ENCODE measurements around the gene TMEM259. TPM values are rescaled to one million over a fixed set of nuclear protein-coding genes. Genes with fewer than 3 reads are reported as not detected.
"Not testable (repeated sequence)": the region's sequence is repeated elsewhere in the genome, so short reads cannot be mapped to it uniquely, and the experiment has no call there.

The TMEM259 gene
- total RNA-seq, 1 experiment from 2014 or later = 104 TPM

DNA sequence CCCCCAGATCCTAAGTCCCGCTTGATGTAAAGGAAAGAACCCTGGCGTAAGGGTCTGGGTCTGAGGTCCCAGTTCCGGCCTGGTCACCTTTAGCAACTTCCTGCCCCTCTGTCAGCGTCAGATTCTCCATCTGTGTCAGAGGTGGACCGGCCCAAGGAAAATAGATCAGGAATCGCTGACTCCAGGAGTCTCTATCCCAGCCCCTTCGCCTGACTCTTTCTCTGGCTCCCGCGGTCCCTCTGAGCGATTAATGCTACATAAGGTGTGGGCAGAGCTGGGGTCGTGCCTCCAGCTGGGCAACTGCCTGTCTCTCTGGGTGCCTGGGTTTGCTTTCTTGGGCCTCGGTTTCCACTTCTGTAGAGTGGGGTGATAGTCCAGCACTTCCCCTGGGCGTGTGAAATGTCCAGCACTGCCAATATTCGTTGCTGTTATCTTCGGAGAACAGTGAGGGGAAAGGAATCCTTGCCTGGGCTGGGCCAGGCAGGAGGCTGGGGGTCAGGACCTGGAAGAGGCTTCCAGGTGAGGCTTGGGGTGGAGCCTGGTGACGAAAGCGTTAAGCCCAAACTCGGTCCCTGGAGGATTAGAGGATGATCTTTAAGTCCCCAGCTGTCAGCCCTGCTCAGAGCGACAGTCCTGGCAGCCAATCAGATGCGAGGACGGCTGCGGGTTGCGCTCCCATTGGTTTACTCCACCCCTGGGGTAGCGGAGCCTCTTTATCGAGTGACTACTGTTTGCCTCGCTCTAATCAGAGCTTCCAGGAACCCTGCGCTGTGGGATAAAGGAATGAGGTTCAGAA, 19.8 kb upstream of the TMEM259 start:
- peak; percentile 85 for DNase-seq (ENCODE audit: low spot score)

DNA sequence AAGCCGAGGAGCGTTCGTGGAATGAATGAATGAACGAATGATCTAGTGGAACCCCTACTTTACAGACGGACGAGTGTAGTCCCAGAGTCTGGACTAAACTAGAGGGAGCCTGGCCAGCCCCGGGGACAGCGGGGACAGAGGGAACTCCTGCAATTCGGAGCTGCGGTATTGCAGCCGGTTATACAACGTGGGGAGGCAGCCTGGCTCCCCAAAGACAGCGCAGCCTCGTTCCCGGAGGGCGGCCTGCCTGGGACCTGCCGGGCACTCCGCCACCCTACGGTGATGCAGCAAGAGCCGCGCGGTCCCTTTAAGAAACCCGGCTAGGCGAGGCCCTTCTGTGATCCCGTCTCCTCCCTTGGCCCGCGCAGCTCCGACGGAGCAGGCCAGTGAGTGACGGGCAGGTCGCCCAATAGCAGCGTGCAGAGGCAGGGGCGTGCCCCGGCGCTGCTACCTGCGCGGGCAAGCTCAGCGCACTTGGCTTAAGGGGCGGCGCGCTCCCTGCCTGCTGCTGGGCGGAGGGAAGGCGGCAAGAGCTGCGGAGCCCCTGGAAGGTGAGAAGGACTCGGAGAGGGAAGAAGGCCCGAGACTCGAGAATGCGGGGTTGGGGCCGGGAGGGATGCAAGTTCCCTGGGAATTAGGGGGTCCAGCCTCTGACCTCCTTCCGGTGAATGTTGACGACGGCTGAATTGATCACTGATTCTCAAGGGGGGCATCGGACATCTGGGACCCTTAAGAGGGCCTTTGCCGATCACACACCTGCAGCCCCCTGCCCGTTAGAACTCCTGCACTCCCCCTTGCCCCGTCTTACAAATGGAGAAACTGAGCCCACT, 18.9 kb upstream of the TMEM259 start, which contains the start of gene ABCA7:
TSS of gene ABCA7 (plus strand) at position 462 of the 830 bp plus-strand sequence. CDS start 1,255 bp downstream, outside the sequence.
- DNase-seq (ENCODE audit: low spot score) = peak; percentile 94

DNA sequence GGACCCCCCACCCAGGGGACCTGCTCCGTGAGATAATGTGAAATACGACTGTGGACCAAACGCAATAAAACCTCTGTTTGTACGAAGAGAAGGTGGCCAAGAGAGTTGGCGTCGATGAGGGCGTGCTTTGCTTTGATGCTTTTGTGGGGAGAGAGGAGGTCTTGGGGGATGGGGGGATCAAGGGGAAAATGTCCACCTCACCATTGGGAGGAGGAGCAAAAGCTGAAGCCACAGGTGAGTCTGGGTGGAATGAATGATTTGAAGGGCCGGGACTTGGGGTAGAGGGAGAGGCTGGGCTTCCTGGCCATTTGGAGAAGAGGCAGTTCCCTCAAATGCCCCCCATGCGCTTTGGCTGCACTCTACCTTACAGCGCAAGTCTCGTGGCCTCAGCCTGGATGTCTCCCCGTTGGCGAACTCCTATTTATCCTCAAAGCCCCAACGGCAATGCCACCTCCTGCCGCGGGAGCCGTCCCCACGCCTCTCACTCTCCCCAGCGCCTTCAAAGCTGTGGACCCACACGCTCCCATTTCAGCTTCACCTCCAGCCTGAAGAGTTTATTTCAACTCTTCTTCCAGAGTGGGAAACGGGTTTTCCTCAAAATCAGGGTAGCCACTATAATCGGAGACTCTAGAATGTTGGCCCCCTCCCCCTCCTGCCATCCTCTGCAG, 18.2 kb upstream of the TMEM259 start:
- DNase-seq (ENCODE audit: low spot score) = no peak

DNA sequence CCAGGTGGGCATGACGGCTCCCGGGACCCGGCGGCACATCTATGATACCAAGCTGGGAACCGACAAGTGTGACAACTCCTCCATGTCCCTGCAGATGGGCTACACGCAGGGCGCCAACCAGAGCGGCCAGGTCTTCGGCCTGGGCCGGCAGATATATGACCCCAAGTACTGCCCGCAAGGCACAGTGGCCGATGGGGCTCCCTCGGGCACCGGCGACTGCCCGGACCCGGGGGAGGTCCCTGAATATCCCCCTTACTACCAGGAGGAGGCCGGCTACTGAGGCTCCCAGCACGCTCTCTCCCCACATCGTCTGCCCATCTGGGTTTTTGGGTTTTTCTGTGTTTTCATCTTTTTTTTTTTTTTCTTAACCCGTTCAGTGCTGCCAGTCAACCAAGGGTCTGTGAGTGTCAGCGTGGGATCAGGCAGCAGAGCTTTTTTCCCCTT, 16.7 kb upstream of the TMEM259 start:
- no peak for DNase-seq (ENCODE audit: low spot score)

DNA sequence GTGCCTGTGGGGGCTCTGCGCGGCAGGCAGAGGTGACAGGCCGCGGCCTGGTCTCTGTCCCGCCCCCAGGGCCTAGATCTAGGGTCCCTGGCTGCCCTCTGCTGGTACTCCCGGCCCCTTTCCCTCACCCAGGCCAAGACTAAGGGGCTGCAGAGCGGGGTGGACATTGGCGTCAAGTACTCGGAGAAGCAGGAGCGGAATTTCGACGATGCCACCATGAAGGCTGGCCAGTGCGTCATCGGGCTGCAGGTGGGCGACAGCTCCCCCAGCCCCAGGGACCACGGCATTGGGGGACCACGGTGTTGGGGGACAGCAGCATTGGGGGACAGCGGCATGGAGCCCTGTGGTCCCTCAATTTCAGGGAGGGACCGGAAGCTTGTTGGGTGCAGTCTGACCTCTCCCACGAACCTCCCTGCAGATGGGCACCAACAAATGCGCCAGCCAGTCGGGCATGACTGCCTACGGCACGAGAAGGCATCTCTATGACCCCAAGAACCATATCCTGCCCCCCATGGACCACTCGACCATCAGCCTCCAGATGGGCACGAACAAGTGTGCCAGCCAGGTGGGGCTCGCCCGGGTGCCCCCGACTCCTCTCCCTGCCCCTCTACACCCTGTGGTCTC, 15.2 kb upstream of the TMEM259 start:
- DNase-seq (ENCODE audit: low spot score) = no peak

DNA sequence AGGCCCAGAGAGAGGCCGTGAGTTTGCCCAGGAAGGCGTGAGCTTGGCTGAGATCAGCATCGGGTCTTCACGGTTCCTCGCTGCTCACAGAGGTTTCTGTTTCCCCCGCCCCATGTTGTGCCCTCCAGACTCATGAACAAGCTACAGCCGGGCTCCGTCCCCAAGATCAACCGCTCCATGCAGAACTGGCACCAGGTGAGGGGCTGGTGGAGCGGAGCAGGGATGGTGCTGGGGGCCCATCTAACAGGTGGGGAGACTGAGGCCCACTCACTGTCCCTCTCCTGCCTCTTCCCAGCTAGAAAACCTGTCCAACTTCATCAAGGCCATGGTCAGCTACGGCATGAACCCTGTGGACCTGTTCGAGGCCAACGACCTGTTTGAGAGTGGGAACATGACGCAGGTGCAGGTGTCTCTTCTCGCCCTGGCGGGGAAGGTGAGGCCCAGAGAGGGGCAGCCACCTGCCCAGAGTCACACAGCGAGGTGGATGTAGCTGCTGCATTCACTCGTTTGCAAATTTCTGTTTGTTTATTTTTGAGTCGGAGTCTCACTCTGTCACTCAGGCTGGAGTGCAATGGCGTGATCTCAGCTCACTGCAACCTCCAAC, 11.4 kb upstream of the TMEM259 start:
- no peak for DNase-seq (ENCODE audit: low spot score)

DNA sequence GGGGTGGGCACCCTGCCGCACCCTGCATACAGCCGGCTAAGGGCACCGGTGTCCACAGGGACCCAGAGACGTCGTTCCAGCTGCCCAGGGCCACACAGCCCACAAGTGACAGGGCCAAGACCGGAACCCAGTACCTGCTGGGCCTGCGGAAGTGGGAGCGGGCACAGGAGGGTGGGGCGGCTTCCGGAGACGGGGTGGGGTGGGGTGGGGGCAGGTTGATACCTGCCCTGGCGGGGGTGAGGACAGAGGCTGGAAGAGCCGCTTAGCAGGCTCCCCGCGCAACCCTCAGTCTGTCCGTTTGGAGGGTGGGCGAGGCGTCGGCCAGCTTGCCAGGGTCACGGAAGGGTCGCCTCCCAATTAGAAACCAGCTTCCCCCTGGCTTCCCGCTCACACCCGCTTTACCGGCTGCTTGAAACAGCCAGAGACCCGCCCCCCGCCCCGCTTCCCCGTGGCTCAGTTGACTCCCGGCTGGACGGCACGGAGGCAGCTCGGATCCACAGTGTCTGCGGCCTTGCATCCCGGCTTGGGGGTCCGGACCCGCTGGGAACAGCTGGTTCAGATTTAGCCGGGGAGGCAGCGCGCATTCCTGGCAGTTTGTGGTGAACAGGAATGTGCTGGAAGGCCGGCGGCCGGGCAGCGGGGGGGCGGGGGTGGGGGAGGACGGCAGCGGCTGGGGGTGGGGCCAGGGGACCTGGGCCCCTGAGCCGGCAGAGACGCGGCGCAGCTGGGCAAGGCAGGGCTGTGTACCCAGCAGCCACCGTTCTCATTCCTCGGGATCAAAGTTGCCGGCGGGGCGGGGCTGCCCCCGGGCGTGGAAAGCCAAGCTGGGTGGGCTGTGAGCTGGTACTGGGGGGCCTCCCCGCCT, 7.4 kb upstream of the TMEM259 start:
- DNase-seq (ENCODE audit: low spot score) = peak; percentile 88

DNA sequence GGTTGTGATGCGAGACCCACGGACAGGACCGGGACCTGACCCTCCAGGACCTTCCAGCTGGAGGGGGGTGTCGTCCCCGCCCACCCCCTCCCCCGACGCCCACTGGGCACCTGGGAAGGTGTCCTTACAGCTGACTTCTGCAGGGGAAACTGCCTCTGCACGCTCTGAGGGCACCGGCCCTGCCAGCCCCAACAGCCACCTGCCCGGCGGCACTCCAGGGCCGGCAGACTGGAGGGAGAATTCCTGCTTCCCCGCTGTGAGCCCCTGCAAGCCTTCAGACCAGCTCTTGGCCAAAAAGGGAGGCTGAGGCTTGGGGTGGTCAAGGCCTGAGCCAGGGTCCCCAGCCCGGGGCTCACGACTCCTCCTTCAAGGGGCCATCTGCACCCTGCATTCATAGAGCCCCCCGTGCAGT, 6.7 kb upstream of the TMEM259 start:
- DNase-seq (ENCODE audit: low spot score) = peak; percentile 23

DNA sequence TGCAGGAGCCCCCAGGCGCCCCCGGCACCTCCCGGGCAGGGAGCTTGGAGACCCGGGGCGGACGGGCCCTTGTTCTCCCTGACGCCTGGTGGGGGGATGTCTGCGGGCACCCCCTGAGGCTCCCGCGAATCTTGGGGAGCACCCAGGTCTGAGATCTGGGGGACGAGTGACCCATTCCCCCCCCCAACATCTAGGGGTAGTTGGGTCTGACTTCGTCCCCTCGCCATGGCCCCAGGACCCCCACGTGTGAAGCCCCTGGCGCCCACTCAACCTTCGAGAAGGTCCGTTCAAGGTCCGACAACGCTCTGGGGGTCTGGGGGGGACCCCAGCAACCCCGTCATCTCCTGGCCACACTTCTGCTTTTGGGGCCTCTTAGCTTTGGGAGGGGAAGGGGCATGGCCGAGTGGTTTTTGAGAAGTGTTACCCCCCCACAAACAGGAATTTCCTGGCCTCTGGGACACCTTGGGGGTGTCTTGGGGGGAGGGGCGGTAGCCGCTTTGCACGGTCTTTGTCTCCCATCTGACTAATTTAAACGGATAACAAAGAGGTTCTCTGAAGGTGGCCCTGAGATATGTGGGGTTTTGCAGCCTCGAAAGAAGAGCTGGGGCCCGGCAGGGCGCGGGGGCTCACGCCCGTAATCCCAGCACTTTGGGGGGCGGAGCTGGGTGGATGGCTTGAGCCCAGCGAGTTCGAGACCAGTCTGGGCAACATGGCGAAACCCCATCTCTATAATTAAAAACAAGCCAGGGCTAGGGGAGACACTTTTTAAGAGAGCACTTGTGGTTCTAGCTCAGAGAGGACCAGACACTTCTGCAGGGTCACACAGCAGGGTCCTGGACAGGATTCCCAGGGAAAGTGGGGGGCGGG, 6.1 kb upstream of the TMEM259 start:
- peak; percentile 35 for DNase-seq (ENCODE audit: low spot score)

DNA sequence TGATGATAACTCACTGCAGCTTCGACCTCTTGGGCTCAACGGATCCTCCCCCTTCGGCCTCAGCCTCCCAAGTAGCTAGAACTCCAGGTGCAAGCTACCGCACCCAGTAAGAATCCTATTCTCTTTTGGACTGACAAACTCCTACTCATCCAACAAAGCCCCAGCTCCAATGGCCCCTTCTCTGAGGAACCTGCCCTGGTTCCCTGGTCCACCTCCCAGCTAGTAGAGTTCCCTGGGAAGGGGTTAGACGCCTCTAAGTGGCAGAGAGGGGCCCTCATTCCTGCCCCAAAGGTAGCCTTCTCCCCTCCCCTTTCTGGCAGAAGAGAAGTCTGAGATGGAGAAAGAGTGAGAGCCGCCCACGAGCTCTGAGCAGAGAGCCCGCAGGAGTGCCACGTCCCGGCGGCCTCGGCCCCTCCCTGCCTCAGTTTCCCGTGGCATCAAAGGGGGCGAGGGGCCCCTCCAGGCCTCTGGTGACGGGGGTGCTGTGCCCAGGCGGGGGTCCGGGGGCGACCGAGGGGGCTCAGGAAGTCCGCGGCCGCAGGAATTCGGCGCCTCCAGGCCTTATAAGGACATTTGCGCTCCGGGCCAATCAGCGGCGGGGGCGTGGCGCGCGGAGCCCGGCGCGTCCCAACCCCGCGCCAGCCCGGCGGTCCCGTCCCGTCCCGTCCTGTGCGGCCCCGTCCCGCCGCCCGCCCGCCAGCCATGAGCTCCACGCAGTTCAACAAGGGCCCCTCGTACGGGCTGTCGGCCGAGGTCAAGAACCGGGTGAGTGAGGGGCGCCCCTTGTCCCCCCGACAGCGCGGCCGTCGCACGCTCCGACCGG, 5.2 kb upstream of the TMEM259 start, which contains the start of gene CNN2:
TSS of gene CNN2 (plus strand) at position 649 of the 823 bp plus-strand sequence. CDS start at position 703, 54 bp downstream.
- peak; percentile 70 for DNase-seq (ENCODE audit: low spot score)

DNA sequence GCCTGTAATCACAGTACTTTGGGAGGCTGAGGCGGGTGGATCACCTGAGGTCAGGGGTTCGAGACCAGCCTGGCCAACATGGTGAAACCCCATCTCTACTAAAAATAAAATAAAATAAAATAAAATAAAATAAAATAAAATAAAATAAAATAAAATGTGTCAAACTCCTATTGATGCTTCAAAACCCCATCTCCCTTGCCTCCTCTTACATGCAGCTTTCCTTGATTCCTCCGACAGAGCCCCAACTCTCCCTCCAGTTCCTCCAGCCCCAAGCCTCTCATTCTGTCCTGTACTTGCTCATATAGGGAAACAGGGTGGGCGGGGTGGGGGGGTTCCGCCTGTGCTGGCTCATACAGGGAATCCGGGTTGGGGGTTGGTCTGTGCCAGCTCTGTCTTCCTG, 4.2 kb upstream of the TMEM259 start:
- not testable (repeated sequence) for DNase-seq (ENCODE audit: low spot score)

DNA sequence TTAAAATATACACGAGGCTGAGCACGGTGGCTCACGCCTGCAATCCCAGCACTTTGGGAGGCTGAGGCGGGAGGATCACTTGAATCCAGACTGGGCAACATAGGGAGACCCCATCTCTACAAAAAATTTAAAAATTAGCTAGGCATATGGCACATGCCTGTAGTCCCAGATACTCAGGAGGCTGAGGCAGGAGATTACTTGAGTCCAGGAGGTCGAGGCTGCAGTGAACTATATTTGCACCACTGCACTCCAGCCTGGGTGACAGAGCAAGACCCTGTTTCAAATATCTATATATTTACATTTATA, 2.9 kb upstream of the TMEM259 start:
- not testable (repeated sequence) for DNase-seq (ENCODE audit: low spot score)

DNA sequence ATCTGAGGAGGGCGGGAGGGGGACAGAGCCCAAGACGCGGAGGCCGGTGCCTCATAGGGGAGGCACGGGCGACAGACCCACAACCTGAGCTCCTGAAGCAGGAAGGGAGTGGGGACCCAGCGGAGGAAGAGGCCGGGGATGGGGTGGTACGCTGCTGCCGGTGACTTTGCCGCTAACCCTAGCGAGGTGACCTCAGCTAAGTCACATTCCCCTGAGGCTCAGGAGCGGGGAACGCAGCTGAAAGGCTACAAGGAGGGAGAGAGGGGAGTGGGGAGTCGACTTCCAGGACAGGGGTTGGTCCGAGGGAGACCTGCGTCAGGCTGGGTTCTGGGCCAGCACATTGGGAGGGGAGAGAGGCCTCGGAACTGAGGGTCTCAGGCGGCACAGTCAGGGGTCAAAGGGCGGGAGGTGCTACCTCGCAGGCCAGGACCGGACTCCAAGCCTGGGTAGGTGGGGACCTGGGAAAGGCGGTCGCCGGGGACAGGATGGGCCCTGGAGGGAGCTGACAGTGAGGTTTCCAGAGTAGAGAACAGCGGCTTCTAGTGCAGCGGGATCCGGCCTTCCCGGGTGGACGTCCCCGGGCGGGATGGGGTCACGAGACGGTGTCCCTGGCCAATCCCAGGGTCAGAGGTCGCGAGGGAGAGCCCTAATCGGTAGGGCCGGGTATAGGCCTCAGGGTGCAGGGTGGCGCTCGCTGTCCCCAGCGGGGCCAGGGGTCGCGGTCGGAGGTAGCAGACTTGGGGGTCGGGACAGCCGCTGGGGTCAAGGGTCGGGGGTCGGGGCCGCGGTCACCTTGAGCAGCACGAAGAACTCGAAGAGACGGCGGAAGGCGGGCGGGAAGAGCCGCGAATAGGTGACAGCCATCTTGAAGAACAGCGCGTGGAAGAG, 699 bp downstream of the TMEM259 start:
- no peak for DNase-seq (ENCODE audit: low spot score)

DNA sequence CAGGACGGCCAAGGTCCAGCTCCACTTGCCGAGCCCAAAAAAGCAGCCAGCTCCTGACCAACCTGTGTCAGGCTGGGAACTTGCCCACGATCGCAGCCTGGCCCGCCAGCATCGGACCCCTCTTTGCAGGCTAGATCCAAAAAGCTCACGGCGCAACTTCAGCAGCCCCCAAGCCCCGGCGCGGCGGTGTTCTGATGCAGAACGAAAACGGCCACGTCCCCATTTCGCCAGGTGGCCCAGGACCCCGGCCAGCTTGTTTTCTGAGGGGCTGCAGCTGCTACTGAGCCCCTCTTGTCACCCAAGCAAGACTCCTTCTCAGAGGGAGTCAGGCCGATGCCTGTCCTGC, 1.3 kb downstream of the TMEM259 start:
- no peak for DNase-seq (ENCODE audit: low spot score)

DNA sequence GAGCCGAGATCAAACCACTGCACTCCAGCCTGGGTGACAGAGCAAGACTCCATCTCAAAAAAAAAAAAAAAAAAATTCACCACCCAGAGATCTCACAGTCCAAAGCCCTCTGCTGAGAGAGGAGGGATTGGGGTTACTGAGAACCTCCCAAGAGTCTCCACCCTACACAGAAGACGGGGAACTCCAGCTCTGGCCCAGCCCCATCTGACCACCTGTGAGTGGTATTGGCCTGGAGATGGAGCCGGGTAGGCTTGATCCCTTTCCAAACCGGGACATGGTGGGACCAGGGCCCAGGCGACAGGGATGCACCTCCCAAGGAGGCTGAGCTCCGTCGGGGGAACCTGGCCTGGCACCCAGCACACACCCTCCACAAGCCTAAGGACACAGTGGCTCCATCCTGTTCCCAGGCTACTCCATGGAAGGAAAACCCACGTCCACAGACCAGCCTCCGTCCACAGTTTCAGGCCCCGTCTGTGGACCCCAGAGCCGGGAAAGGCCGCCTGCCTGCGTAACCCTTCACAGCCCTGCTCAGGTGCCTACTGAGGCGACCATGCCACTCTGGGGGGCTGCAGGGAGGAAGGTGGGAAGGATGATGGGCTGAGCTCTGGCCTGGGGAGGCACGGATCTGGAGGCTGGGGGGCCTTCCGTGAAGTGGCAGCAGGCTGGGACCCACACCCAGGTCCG, 1.8 kb downstream of the TMEM259 start:
- DNase-seq (ENCODE audit: low spot score) = no peak

DNA sequence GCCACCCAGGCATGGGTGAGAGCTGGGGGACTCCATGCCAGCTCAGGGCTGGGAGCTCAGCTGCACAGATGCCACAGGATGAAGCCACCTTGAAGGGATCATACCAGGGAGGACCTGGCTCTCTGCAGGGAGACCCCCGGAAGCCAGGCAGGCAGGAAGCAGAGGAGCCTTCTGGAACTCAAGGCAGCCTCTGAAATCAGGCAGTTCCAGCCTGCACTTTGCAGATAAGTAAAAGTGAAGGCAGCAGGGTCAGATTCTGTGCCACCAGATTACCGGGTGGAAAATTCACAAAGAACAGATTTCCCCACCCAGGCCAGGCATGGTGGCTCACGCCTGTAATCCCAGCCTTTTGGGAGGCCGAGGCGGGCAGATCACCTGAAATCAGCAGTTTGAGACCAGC, 2.5 kb downstream of the TMEM259 start:
- no peak for DNase-seq (ENCODE audit: low spot score)

DNA sequence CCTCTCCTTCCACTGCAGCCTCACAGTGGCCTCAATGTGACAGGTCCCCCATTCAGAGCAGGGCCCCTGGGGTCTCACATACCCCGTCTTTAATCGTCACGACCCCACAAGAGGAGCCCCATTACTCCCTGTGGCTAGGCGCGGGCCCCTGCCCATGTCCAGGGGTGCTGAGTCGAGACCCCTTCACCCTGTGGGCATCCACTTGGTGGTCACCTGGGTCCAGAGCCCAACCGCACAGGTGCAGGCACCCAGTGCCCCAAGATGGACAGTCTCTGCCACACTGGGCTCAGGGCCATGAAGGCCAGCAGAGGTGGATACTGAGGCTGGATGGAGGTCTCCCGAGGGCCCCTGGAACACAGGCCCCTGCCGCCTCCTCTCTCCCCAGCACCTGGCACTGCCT, 3.0 kb downstream of the TMEM259 start:
- DNase-seq (ENCODE audit: low spot score) = no peak
